HG03442 (cell line): ENCODE measurements around the gene USO1.
"Not testable (repeated sequence)": the region's sequence is repeated elsewhere in the genome, so short reads cannot be mapped to it uniquely, and the experiment has no call there.

Experiments used
- ATAC-seq: cut with Tn5 transposase; IDR thresholded peaks from one replicate; pipeline ENCODE4 v1.9.1; 2021; ENCODE audit warnings: mild to moderate bottlenecking, moderate library complexity; ENCODE audit not compliant: unreplicated experiment

The USO1 gene, protein sequence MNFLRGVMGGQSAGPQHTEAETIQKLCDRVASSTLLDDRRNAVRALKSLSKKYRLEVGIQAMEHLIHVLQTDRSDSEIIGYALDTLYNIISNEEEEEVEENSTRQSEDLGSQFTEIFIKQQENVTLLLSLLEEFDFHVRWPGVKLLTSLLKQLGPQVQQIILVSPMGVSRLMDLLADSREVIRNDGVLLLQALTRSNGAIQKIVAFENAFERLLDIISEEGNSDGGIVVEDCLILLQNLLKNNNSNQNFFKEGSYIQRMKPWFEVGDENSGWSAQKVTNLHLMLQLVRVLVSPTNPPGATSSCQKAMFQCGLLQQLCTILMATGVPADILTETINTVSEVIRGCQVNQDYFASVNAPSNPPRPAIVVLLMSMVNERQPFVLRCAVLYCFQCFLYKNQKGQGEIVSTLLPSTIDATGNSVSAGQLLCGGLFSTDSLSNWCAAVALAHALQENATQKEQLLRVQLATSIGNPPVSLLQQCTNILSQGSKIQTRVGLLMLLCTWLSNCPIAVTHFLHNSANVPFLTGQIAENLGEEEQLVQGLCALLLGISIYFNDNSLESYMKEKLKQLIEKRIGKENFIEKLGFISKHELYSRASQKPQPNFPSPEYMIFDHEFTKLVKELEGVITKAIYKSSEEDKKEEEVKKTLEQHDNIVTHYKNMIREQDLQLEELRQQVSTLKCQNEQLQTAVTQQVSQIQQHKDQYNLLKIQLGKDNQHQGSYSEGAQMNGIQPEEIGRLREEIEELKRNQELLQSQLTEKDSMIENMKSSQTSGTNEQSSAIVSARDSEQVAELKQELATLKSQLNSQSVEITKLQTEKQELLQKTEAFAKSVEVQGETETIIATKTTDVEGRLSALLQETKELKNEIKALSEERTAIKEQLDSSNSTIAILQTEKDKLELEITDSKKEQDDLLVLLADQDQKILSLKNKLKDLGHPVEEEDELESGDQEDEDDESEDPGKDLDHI

GRCh38 chr4:75724066-75724866 is at the start of gene USO1:
Gene USO1, plus strand, starts transcription at chr4:75724577. Its CDS starts 243 bp downstream, at chr4:75724820.
- ATAC-seq: peak; percentile 87

GRCh38 chr4:75675004-75675531 is 49.3 kb upstream of the USO1 start:
- no peak for ATAC-seq

- no peak for ATAC-seq
Observed at GRCh38 chr4:75678473-75678872, 45.9 kb upstream of the USO1 start.

DNA sequence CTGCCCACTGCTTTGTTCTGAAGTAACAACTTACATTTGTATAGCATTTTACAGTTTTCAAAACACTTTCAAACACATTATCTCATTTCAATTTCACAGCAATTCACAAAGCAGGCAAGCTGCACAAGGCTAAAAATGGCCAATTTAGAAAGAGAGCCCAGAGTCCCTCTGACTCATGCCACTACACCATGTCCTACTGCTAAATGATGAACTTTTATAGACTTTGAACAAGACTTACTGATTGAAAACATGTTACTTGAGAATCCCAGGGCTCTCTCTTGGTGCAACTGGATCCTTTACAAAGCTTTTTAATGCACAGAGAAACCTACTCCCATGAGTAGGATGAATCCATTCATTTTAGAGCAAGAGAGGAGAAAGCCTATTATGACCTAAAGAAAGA is 45.4 kb upstream of the USO1 start:
- ATAC-seq: no peak

DNA sequence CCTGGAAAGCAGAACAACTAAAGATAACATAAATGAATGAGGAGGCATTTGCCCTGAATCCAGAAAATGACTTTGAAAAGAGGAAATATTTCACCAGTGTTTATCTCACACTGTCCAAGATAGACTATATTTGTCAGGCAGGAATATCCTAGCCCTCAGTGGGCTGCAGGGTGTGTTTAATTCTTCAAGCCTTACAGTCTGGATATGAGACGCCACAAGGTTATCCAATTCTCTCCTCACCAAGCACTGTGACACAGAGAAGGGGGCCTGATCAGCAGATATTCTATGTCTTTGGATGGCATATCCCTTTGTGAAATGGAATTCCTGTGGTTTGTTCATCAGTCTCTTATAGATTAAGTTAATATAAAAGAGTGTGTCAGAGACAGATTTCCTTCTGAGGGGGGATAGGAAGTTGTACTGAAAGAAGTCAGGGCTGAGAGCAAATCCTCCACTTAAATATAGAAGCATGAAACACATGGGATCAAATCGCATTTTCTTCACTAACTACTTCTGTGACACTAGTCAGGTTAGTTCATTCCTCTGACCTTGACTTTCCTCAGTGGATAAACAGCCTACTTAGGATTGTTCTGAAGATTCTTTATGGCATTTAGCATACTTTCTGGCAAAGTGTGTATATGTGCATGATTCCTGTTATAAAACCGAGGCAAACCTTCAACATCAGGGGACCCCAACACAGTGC is 44.4 kb upstream of the USO1 start:
- no peak for ATAC-seq

GRCh38 chr4:75683482-75684155 is 40.8 kb upstream of the USO1 start:
- ATAC-seq: no peak

GRCh38 chr4:75685546-75686189 is 38.7 kb upstream of the USO1 start:
- ATAC-seq: no peak

DNA sequence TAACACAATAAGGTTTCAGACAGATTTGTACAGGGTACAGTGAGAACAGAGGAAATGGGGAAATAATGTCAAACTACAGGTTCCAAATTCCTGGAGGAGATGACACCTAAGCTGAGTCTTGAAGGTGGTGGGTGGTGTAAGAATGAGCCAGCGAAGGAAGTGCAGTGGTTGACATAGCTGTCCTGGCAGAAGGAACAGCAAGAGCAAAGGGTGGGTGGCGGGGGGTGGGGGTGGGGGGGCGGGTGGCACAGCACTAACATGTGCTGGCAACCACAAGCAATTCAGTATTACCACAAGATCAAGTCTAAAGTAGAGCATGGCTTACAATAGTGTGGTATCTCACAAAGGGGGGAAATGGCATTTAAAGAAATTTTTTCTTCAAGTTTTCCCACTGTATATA is 38.0 kb upstream of the USO1 start:
- no peak for ATAC-seq

DNA sequence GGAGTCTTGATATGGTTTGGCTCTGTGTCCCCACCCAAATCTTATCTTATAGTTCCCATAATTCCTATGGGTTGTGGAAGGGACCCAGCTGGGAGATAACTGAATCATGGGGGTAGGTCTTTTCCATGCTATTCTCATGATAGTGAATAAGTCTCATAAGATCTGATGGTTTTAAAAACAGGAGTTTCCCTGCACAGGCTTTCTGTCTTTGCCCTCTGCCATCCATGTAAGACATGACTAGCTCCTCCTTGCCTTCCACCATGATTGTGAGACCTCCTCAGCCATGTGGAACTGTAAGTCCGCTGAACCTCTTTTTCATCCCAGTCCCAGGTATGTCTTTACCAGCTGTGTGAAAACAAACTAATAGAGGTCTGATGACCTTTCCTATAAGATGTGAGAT is 37.3 kb upstream of the USO1 start:
- not testable (repeated sequence) for ATAC-seq

DNA sequence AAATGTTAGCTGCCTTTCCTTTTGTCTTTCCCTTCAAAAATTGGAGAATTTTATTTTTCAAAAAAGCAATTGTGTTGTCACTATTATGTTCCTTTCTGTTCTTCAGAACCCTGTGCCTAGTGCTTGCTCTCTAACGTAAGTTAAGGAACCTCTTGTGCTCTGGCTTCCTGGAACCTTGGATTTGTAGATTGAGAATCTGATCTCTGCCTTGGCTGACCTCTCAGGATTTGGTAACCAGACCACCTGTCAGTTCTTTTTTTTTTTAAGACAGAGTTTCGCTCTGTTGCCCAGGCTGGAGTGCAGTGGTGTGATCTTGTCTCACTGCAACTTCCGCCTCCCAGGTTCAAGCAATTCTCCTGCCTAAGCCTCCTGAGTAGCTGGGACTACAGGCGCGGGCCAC is 32.3 kb upstream of the USO1 start:
- not testable (repeated sequence) for ATAC-seq

DNA sequence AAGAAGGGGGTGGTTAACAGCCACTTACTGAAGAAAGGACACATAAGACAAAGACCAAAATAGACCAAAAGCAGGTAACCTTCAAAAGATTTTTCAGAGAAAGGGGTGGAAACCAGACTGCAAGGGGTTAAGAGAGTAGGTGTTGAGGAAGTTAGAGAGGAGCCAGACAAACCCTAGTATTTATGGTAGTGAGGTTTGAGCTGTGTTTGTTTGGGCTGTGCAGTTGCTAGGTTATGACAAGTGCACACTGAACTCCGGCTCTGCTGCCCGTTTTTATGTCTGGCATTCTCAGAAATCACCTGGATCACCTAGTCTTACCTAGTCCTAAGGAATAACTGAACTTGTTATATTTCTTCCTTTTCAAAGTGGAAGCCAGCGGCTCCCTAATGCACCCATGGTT is 28.3 kb upstream of the USO1 start:
- ATAC-seq: peak; percentile 51

DNA sequence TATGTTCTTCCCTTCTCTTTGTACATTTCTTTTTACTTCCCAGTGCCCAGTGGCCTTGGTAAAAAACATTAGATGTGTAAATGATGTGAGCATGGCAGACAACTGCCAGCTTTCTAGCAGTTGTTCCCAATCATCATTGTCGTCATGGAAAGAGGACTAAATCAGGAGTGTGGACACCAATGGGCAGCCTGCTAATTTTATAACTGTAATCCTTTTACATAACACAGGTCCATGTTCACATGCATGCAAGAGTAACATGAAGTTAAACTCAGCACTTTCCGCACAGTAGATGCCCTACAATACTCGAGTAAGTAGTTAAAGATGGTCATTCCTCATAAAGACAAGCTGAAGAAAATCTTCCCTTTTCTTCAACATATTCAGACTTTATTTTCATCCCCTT is 27.8 kb upstream of the USO1 start:
- no peak for ATAC-seq

- ATAC-seq: peak; percentile 88
Observed at GRCh38 chr4:75698162-75698962, 26.0 kb upstream of the USO1 start.

- peak; percentile 45 for ATAC-seq
Observed at GRCh38 chr4:75698963-75699228, 25.5 kb upstream of the USO1 start.

DNA sequence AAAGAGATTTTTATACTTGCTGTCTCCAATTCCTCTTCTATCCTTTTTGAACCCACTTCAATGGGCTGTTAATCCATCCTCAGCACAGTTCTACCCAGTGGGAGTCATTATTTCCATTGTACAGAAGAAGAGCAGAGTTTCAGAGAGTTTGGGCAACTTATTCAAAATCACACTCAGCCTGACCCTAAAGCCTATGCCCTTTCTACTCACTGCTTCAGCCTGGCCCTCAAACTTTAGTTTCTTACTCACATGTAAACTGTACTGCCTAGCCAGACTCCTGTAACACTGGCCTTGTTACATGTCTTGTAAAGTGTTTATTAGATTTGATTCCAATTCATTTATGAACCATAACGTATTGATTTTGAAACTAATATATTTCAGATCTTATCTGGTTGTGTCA is 25.1 kb upstream of the USO1 start:
- ATAC-seq: peak; percentile 9

GRCh38 chr4:75702919-75703411 is 21.4 kb upstream of the USO1 start:
- no peak for ATAC-seq

DNA sequence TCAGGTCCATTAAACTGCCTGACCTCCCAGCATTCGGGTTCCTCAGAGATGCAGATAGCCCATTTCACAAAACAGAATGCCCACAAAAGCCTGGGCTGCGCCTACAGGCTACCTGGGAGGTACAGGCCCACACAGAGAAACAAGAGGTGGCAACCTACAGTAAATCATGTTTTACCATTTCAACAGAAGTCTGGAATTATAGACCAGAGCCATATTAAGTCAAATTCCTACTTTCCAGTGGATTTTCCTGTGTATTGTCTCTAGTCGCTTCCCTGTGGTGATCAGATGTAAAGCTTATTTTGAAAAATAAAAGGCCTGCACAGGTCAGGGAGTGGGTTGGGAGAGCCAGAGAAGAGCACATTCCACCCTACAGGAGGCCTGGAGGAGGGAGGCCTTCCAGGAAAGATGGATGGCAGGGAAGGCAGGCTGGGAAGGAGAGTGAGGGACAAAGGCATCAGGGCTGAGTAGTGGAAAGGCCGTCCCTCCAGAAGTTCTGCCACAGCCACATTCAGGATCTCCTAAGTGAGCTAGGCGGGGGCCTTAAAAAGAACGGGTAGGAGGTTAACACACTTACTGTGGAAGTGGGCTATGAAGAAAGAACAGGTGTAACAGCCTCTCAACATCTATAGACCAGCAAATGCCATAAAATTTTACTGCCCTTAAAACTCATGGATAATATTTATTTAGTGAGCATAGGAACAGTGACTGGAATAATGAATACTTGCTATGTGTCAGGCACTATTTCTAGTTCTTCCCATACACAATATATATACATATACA is 19.0 kb upstream of the USO1 start:
- ATAC-seq: no peak
